ENCODE measurements around the gene GCNT1. TPM values are rescaled to one million over a fixed set of nuclear protein-coding genes. Genes with fewer than 3 reads are reported as not detected.
"Not testable (repeated sequence)": the region's sequence is repeated elsewhere in the genome, so short reads cannot be mapped to it uniquely, and the experiment has no call there.

The GCNT1 gene
- total and polyA plus RNA-seq, 3 experiments from 2014 or later: 4.3 to 20.9 (median 14.8) TPM

- H3K36me3 Mint-ChIP-seq: peaks cover 0 to 4% (median 2%) of the 10 kb centered on the region in 3 donors
- peaks cover 0 to 9% (median 4%) of the 10 kb centered on the region in 3 donors for H3K4me1 Mint-ChIP-seq
- H3K4me1 ChIP-seq (ENCODE audit: insufficient read depth, low read length): no peaks in the 10 kb centered on the region
- H3K9me3 ChIP-seq (ENCODE audit: low read length): no peaks in the 10 kb centered on the region
- H3K27ac Mint-ChIP-seq: peak overlapping the region in 1 of 8 donors; percentile 43
- no peak for DNase-seq
- H3K27ac ChIP-seq (ENCODE audit: low read depth, low read length): no peak overlapping the region
- H3K4me3 Mint-ChIP-seq: no peak overlapping the region
- no peak overlapping the region for H3K4me3 ChIP-seq (ENCODE audit: low read length)
- H3K36me3 ChIP-seq (ENCODE audit: insufficient read depth, low read length): no peaks in the 10 kb centered on the region
- ChIA-PET CTCF (interaction anchor here (1.1 kb wide), 1 partner anchor 65 kb away, joined by 3 read pairs; no protein-coding TSS in a partner anchor), POLR2A (no interaction called here)
- H3K27me3 Mint-ChIP-seq: no peaks in the 10 kb centered on the region
- no peaks in the 10 kb centered on the region for H3K9me3 Mint-ChIP-seq
- no peaks in the 10 kb centered on the region for H3K27me3 ChIP-seq (ENCODE audit: insufficient read depth, low read length, poor library complexity, severe bottlenecking)
These were observed 62.3 kb downstream of the GCNT1 start for GRCh38 chr9:76521244-76521681.

- H3K4me3 Mint-ChIP-seq: no peak overlapping the region
- no peaks in the 10 kb centered on the region for H3K9me3 Mint-ChIP-seq
- DNase-seq: no peak
- Histone ChIP-seq H3K4me3 (ENCODE audit: low read length) (no peak overlapping the region), H3K4me1 (ENCODE audit: insufficient read depth, low read length) (no peaks in the 10 kb centered on the region), H3K9me3 (ENCODE audit: low read length) (no peaks in the 10 kb centered on the region), H3K27ac (ENCODE audit: low read depth, low read length) (no peak overlapping the region), H3K27me3 (ENCODE audit: insufficient read depth, low read length, poor library complexity, severe bottlenecking) (no peaks in the 10 kb centered on the region), H3K36me3 (ENCODE audit: insufficient read depth, low read length) (no peaks in the 10 kb centered on the region)
- POLR2A ChIA-PET: no interaction called here
- H3K27ac Mint-ChIP-seq: no peak overlapping the region
- no peaks in the 10 kb centered on the region for H3K27me3 Mint-ChIP-seq
- CTCF ChIA-PET: interaction anchor here (1.1 kb wide), 1 partner anchor 66 kb away, joined by 3 read pairs; no protein-coding TSS in a partner anchor
- peaks cover 0 to 2% (median 0%) of the 10 kb centered on the region in 3 donors for H3K4me1 Mint-ChIP-seq
- peaks cover 0 to 2% (median 0%) of the 10 kb centered on the region in 3 donors for H3K36me3 Mint-ChIP-seq
These were observed 62.9 kb downstream of the GCNT1 start for GRCh38 chr9:76521906-76522305.

- H3K27me3 Mint-ChIP-seq; H3K4me3 ChIP-seq (ENCODE audit: low read length); H3K4me3 Mint-ChIP-seq; CTCF ChIA-PET; POLR2A ChIA-PET; H3K9me3 ChIP-seq (ENCODE audit: low read length); H3K27ac Mint-ChIP-seq; H3K4me1 Mint-ChIP-seq; H3K27ac ChIP-seq (ENCODE audit: low read depth, low read length); H3K9me3 Mint-ChIP-seq; H3K36me3 Mint-ChIP-seq; H3K4me1 ChIP-seq (ENCODE audit: insufficient read depth, low read length); DNase-seq; H3K27me3 ChIP-seq (ENCODE audit: insufficient read depth, low read length, poor library complexity, severe bottlenecking); H3K36me3 ChIP-seq (ENCODE audit: insufficient read depth, low read length): not testable (repeated sequence)
These were observed 64.7 kb downstream of the GCNT1 start for GRCh38 chr9:76523617-76524200.

GRCh38 chr9:76525196-76525595 lies 66.2 kb downstream of the GCNT1 start:
- H3K27me3 ChIP-seq (ENCODE audit: insufficient read depth, low read length, poor library complexity, severe bottlenecking): no peaks in the 10 kb centered on the region
- H3K4me3 ChIP-seq (ENCODE audit: low read length): no peak overlapping the region
- no peak for DNase-seq
- no peak overlapping the region for H3K27ac ChIP-seq (ENCODE audit: low read depth, low read length)
- H3K4me1 ChIP-seq (ENCODE audit: insufficient read depth, low read length): no peaks in the 10 kb centered on the region
- ChIA-PET CTCF (no interaction called here), POLR2A (no interaction called here)
- Mint-ChIP-seq H3K36me3 (peaks cover 0 to 2% (median 0%) of the 10 kb centered on the region in 3 donors), H3K4me1 (peaks cover 0 to under 1% (median 0%) of the 10 kb centered on the region in 3 donors), H3K4me3 (no peak overlapping the region), H3K9me3 (no peaks in the 10 kb centered on the region), H3K27ac (no peak overlapping the region), H3K27me3 (peaks cover 0 to 2% of the 10 kb centered on the region in 2 donors)
- H3K9me3 ChIP-seq (ENCODE audit: low read length): no peaks in the 10 kb centered on the region
- no peaks in the 10 kb centered on the region for H3K36me3 ChIP-seq (ENCODE audit: insufficient read depth, low read length)

- no peaks in the 10 kb centered on the region for H3K36me3 ChIP-seq (ENCODE audit: insufficient read depth, low read length)
- H3K4me3 Mint-ChIP-seq: no peak overlapping the region
- no peaks in the 10 kb centered on the region for H3K9me3 ChIP-seq (ENCODE audit: low read length)
- no peak for DNase-seq
- CTCF ChIA-PET: no interaction called here
- H3K27ac ChIP-seq (ENCODE audit: low read depth, low read length): no peak overlapping the region
- no peak overlapping the region for H3K27ac Mint-ChIP-seq
- H3K9me3 Mint-ChIP-seq: no peaks in the 10 kb centered on the region
- peaks cover 0 to 2% (median 0%) of the 10 kb centered on the region in 3 donors for H3K36me3 Mint-ChIP-seq
- H3K27me3 ChIP-seq (ENCODE audit: insufficient read depth, low read length, poor library complexity, severe bottlenecking): no peaks in the 10 kb centered on the region
- H3K4me1 ChIP-seq (ENCODE audit: insufficient read depth, low read length): no peaks in the 10 kb centered on the region
- POLR2A ChIA-PET: no interaction called here
- H3K4me3 ChIP-seq (ENCODE audit: low read length): no peak overlapping the region
- peaks cover 2 to 8% (median 5%) of the 10 kb centered on the region in 3 donors for H3K4me1 Mint-ChIP-seq
- H3K27me3 Mint-ChIP-seq: peaks cover 0 to 2% of the 10 kb centered on the region in 2 donors
These were observed 67.0 kb downstream of the GCNT1 start for GRCh38 chr9:76526026-76526425.

GRCh38 chr9:76528056-76528455 lies 69.1 kb downstream of the GCNT1 start:
- Mint-ChIP-seq H3K4me1 (peaks cover 2 to 13% (median 5%) of the 10 kb centered on the region in 3 donors), H3K9me3 (no peaks in the 10 kb centered on the region), H3K4me3 (no peak overlapping the region), H3K27ac (peak overlapping the region in 1 of 8 donors; percentile 91), H3K27me3 (peaks cover 0 to 2% of the 10 kb centered on the region in 2 donors), H3K36me3 (peaks cover 0 to 2% (median 0%) of the 10 kb centered on the region in 3 donors)
- Histone ChIP-seq H3K36me3 (ENCODE audit: insufficient read depth, low read length) (no peaks in the 10 kb centered on the region), H3K27me3 (ENCODE audit: insufficient read depth, low read length, poor library complexity, severe bottlenecking) (no peaks in the 10 kb centered on the region), H3K9me3 (ENCODE audit: low read length) (no peaks in the 10 kb centered on the region), H3K4me1 (ENCODE audit: insufficient read depth, low read length) (no peaks in the 10 kb centered on the region), H3K4me3 (ENCODE audit: low read length) (no peak overlapping the region), H3K27ac (ENCODE audit: low read depth, low read length) (no peak overlapping the region)
- no peak for DNase-seq
- POLR2A ChIA-PET: no interaction called here
- CTCF ChIA-PET: no interaction called here

GRCh38 chr9:76528642-76529190 lies 69.7 kb downstream of the GCNT1 start:
- Mint-ChIP-seq H3K4me3 (no peak overlapping the region), H3K27ac (no peak overlapping the region), H3K9me3 (no peaks in the 10 kb centered on the region), H3K36me3 (peaks cover 0 to 2% (median 0%) of the 10 kb centered on the region in 3 donors), H3K4me1 (peaks cover 5 to 20% (median 5%) of the 10 kb centered on the region in 3 donors), H3K27me3 (peaks cover 0 to 2% of the 10 kb centered on the region in 2 donors)
- ChIA-PET POLR2A (no interaction called here), CTCF (no interaction called here)
- H3K36me3 ChIP-seq (ENCODE audit: insufficient read depth, low read length): no peaks in the 10 kb centered on the region
- H3K27me3 ChIP-seq (ENCODE audit: insufficient read depth, low read length, poor library complexity, severe bottlenecking): no peaks in the 10 kb centered on the region
- no peaks in the 10 kb centered on the region for H3K9me3 ChIP-seq (ENCODE audit: low read length)
- no peak overlapping the region for H3K4me3 ChIP-seq (ENCODE audit: low read length)
- no peak for DNase-seq
- H3K27ac ChIP-seq (ENCODE audit: low read depth, low read length): no peak overlapping the region
- H3K4me1 ChIP-seq (ENCODE audit: insufficient read depth, low read length): no peaks in the 10 kb centered on the region

GRCh38 chr9:76529653-76530052 lies 70.7 kb downstream of the GCNT1 start:
- peaks cover 0 to 2% of the 10 kb centered on the region in 2 donors for H3K27me3 Mint-ChIP-seq
- no peak overlapping the region for H3K4me3 Mint-ChIP-seq
- POLR2A ChIA-PET: no interaction called here

More at GRCh38 chr9:76529653-76530052, 70.7 kb downstream of the GCNT1 start:
- no peak overlapping the region for H3K27ac ChIP-seq (ENCODE audit: low read depth, low read length)
- H3K4me3 ChIP-seq (ENCODE audit: low read length): no peak overlapping the region
- CTCF ChIA-PET: no interaction called here
- Mint-ChIP-seq H3K36me3 (peaks cover 0 to 2% (median 0%) of the 10 kb centered on the region in 3 donors), H3K27ac (no peak overlapping the region), H3K9me3 (no peaks in the 10 kb centered on the region), H3K4me1 (peaks cover 5 to 27% (median 5%) of the 10 kb centered on the region in 3 donors)
- H3K27me3 ChIP-seq (ENCODE audit: insufficient read depth, low read length, poor library complexity, severe bottlenecking): no peaks in the 10 kb centered on the region
- H3K4me1 ChIP-seq (ENCODE audit: insufficient read depth, low read length): no peaks in the 10 kb centered on the region
- no peaks in the 10 kb centered on the region for H3K9me3 ChIP-seq (ENCODE audit: low read length)
- no peaks in the 10 kb centered on the region for H3K36me3 ChIP-seq (ENCODE audit: insufficient read depth, low read length)
- no peak for DNase-seq

Data from CD8-positive, alpha-beta memory T cell (primary cell).